H1 (cell line): ENCODE data around the gene RER1. TPM values are rescaled to one million over a fixed set of nuclear protein-coding genes. Genes with fewer than 3 reads are reported as not detected.

ENCODE experiments used
- CTCF ChIA-PET: fragments of 300-600 bp; sonication (Branson Sonifier 250); formaldehyde crosslinking; loops from one replicate; lab custom pipeline; 2021; ENCODE audit not compliant: partially characterized antibody; lab: Charles Lee
- POLR2A ChIA-PET: fragments of 300-600 bp; sonication (Branson Sonifier 250); formaldehyde crosslinking; loops from one replicate; lab custom pipeline; 2021; ENCODE audit warnings: inconsistent platforms; ENCODE audit not compliant: partially characterized antibody; lab: Charles Lee
- DNase-seq, 2 experiments: peaks; one replicate each; pipeline versions ENCODE4 v3.0.0 to v3.0.0-alpha.2; 2010 to 2022; ENCODE audit warnings: low spot score in 2 of 2, low read depth in 1 of 2, mixed read lengths in 1 of 2
- FAIRE-seq: peaks from 2 replicates; lab custom pipeline; 2011; peaks lifted over from hg19 to GRCh38; lab: Jason Lieb, UNC
- H2AFZ ChIP-seq: 2 replicates; pipeline ENCODE4 v1.8.1; 2012; ENCODE audit warnings: low read length, inconsistent platforms
- H2AK5ac ChIP-seq: 2 replicates; pipeline ENCODE4 v1.6.1; 2013; ENCODE audit warnings: low read depth, low read length
- H2BK120ac ChIP-seq: replicated peaks from 2 replicates; pipeline ENCODE3; 2013; ENCODE audit warnings: low read depth, low read length, inconsistent platforms
- H2BK12ac ChIP-seq: 2 replicates; pipeline ENCODE4 v1.6.1; 2013; ENCODE audit warnings: low read depth, low read length
- H2BK15ac ChIP-seq: 2 replicates; pipeline ENCODE4 v1.6.1; 2013; ENCODE audit warnings: low read length
- H2BK20ac ChIP-seq: 2 replicates; pipeline ENCODE4 v1.6.1; 2013; ENCODE audit warnings: low read length
- H2BK5ac ChIP-seq: 2 replicates; pipeline ENCODE4 v1.6.1; 2013; ENCODE audit warnings: low read depth, low read length
- H3K14ac ChIP-seq: 2 replicates; pipeline ENCODE4 v1.6.1; 2013; ENCODE audit warnings: inconsistent platforms; ENCODE audit not compliant: insufficient read length
- H3K18ac ChIP-seq: 2 replicates; pipeline ENCODE4 v1.6.1; 2013; ENCODE audit warnings: low read length; ENCODE audit errors: extremely low read depth
- H3K23ac ChIP-seq: 2 replicates; pipeline ENCODE4 v1.6.1; 2013; ENCODE audit warnings: inconsistent platforms; ENCODE audit not compliant: insufficient read length
- H3K23me2 ChIP-seq: 2 replicates; pipeline ENCODE4 v1.6.1; 2013; ENCODE audit warnings: low read depth, low read length
- H3K27ac ChIP-seq: 2 replicates; pipeline ENCODE4 v1.6.1; 2011; ENCODE audit warnings: low read depth, low read length, inconsistent platforms
- H3K27me3 ChIP-seq, 4 experiments: replicated peaks in 1 of 4; 1 replicate in 1 of 4; 2 replicates in 3 of 4; pipeline versions ENCODE4 v1.6.1 to v1.8.1; 2011 to 2013; ENCODE audit warnings: low read length in 3 of 4, mild to moderate bottlenecking in 3 of 4, inconsistent platforms in 2 of 4, mixed read lengths in 2 of 4, moderate library complexity in 1 of 4; ENCODE audit not compliant: control insufficient read depth in 3 of 4, insufficient read depth in 3 of 4; ENCODE audit errors: extremely low read depth in 1 of 4
- H3K36me3 ChIP-seq, 4 experiments: 2 replicates each; pipeline versions ENCODE4 v1.6.1 to v1.8.1; 2011 to 2013; ENCODE audit warnings: mild to moderate bottlenecking in 4 of 4, low read length in 3 of 4, moderate library complexity in 2 of 4, control low read depth in 1 of 4, inconsistent platforms in 1 of 4; ENCODE audit not compliant: insufficient read depth in 4 of 4, control insufficient read depth in 2 of 4
- H3K4ac ChIP-seq: replicated peaks from 2 replicates; pipeline ENCODE3; 2013; ENCODE audit warnings: low read length, low read depth, mixed read lengths, inconsistent platforms; ENCODE audit not compliant: insufficient read length
- H3K4me1 ChIP-seq, 4 experiments: replicated peaks in 1 of 4; 1 replicate in 1 of 4; 2 replicates in 3 of 4; pipeline versions ENCODE4 v1.6.1 to v1.8.1; 2011 to 2013; ENCODE audit warnings: low read length in 3 of 4, inconsistent platforms in 2 of 4, mixed read lengths in 1 of 4; ENCODE audit not compliant: insufficient read depth in 4 of 4, control insufficient read depth in 3 of 4
- H3K4me2 ChIP-seq, 2 experiments: 2 replicates each; pipeline versions ENCODE4 v1.6.1 to v1.8.1; 2011 to 2013; ENCODE audit warnings: low read depth in 2 of 2, low read length in 2 of 2, control low read depth in 1 of 2, inconsistent platforms in 1 of 2, mild to moderate bottlenecking in 1 of 2; ENCODE audit not compliant: insufficient read depth in 1 of 2
- H3K4me3 ChIP-seq, 4 experiments: fragments of 200-600, 300-600 bp in 1 of 4; sonication (generic), shearing (Covaris generic), sonication (Bioruptor Twin) in 1 of 4; 2 replicates each; pipeline versions ENCODE4 v1.5.1 to v1.8.1; 2011 to 2016; ENCODE audit warnings: low read length in 4 of 4, low read depth in 3 of 4, control low read depth in 2 of 4, inconsistent platforms in 2 of 4, mild to moderate bottlenecking in 2 of 4, mixed read lengths in 1 of 4, moderate library complexity in 1 of 4; ENCODE audit not compliant: insufficient read depth in 2 of 4; ENCODE audit errors: extremely low read depth in 1 of 4
- H3K56ac ChIP-seq: replicated peaks from 2 replicates; pipeline ENCODE3; 2013; ENCODE audit warnings: low read depth, mild to moderate bottlenecking, mixed read lengths, low read length, inconsistent platforms; ENCODE audit not compliant: insufficient read length
- H3K79me1 ChIP-seq: 2 replicates; pipeline ENCODE4 v1.6.1; 2013; ENCODE audit warnings: low read depth, low read length, control low read depth
- H3K79me2 ChIP-seq, 2 experiments: 2 replicates each; pipeline versions ENCODE4 v1.6.1 to v1.8.1; 2012 to 2013; ENCODE audit warnings: low read length in 2 of 2, mild to moderate bottlenecking in 2 of 2, inconsistent platforms in 1 of 2; ENCODE audit not compliant: insufficient read depth in 2 of 2, control insufficient read depth in 1 of 2
- H3K9ac ChIP-seq, 4 experiments: replicated peaks in 1 of 4; 1 replicate in 1 of 4; 2 replicates in 3 of 4; pipeline versions ENCODE4 v1.6.1 to v1.8.1; 2011 to 2013; ENCODE audit warnings: low read depth in 3 of 4, low read length in 3 of 4, control low read depth in 2 of 4, mild to moderate bottlenecking in 2 of 4, moderate library complexity in 2 of 4, inconsistent platforms in 1 of 4; ENCODE audit errors: extremely low read depth in 1 of 4
- H3K9me3 ChIP-seq, 2 experiments: 2 replicates each; pipeline versions ENCODE4 v1.6.1 to v1.8.1; 2012 to 2013; ENCODE audit warnings: mild to moderate bottlenecking in 2 of 2, moderate library complexity in 2 of 2, control low read depth in 1 of 2, inconsistent platforms in 1 of 2, low read depth in 1 of 2, low read length in 1 of 2, mixed read lengths in 1 of 2; ENCODE audit not compliant: insufficient read depth in 2 of 2
- H4K20me1 ChIP-seq, 2 experiments: replicated peaks in 1 of 2; 2 replicates each; pipeline versions ENCODE3 to v1.8.1; 2011 to 2013; ENCODE audit warnings: inconsistent platforms in 2 of 2, low read length in 2 of 2, mild to moderate bottlenecking in 1 of 2; ENCODE audit not compliant: insufficient read depth in 2 of 2, control insufficient read depth in 1 of 2
- H4K5ac ChIP-seq: 2 replicates; pipeline ENCODE4 v1.6.1; 2013; ENCODE audit warnings: low read length, low read depth, mixed read lengths, inconsistent platforms; ENCODE audit not compliant: insufficient read length
- H4K8ac ChIP-seq: 2 replicates; pipeline ENCODE4 v1.8.0; 2013; ENCODE audit warnings: mild to moderate bottlenecking, moderate library complexity, low read length, inconsistent platforms; ENCODE audit not compliant: insufficient read depth; ENCODE audit errors: extremely low read depth
- H4K91ac ChIP-seq: replicated peaks from 2 replicates; pipeline ENCODE3; 2013; ENCODE audit warnings: low read length, mixed read lengths, inconsistent platforms; ENCODE audit not compliant: insufficient read length
- ASH2L ChIP-seq: fragments of 200-600, 300-600 bp; sonication (generic); IDR thresholded peaks from one replicate; pipeline ENCODE4 v1.7.1; 2017; ENCODE audit warnings: low read length
- BCL11A ChIP-seq, 2 experiments: IDR thresholded peaks; one replicate each; pipeline ENCODE4 v1.6.1; 2011; ENCODE audit warnings: low read depth in 2 of 2, low read length in 2 of 2, mild to moderate bottlenecking in 2 of 2
- CHD1 ChIP-seq: IDR thresholded peaks from 2 replicates; pipeline ENCODE4 v1.6.1; 2012; ENCODE audit warnings: low read depth, low read length, improper control_type of control experiment
- KDM1A ChIP-seq: fragments of 200-600, 300-600 bp; sonication (generic); IDR thresholded peaks from 2 replicates; pipeline ENCODE4 v1.7.1; 2016; ENCODE audit warnings: mild to moderate bottlenecking, low read length, borderline replicate concordance
- KDM4A ChIP-seq: IDR thresholded peaks from one replicate; pipeline ENCODE4 v1.7.1; 2012; ENCODE audit warnings: low read depth, mild to moderate bottlenecking, moderate library complexity, low read length, inconsistent platforms; ENCODE audit not compliant: severe bottlenecking
- KDM5A ChIP-seq: fragments of 200-600 bp; IDR thresholded peaks from 2 replicates; pipeline ENCODE4 v1.7.1; 2012; ENCODE audit warnings: mild to moderate bottlenecking, low read length, inconsistent platforms, mixed read lengths
- NRF1 ChIP-seq: IDR thresholded peaks from 2 replicates; pipeline ENCODE4 v1.6.1; 2011; ENCODE audit warnings: mild to moderate bottlenecking, low read depth, low read length, improper control_type of control experiment
- PHF8 ChIP-seq: fragments of 200-600 bp; sonication (generic); conservative IDR thresholded peaks from 2 replicates; pipeline ENCODE4 v1.7.1; 2012; ENCODE audit warnings: low read depth, mild to moderate bottlenecking, inconsistent platforms, low read length, moderate library complexity
- SAP30 ChIP-seq: fragments of 300-600 bp; sonication (generic); IDR thresholded peaks from 2 replicates; pipeline ENCODE4 v1.7.1; 2012; ENCODE audit warnings: low read length, moderate library complexity, mild to moderate bottlenecking, inconsistent platforms; ENCODE audit not compliant: insufficient read depth, insufficient replicate concordance
- YY1 ChIP-seq: IDR thresholded peaks from 2 replicates; pipeline ENCODE4 v1.6.1; 2011; ENCODE audit warnings: low read depth, mild to moderate bottlenecking, low read length
- ZNF274 ChIP-seq: IDR thresholded peaks from 2 replicates; pipeline ENCODE4 v1.7.0; 2012; ENCODE audit warnings: low read length, borderline replicate concordance; ENCODE audit errors: extremely low read depth
- WGBS, 2 experiments: shearing (Covaris generic) in 1 of 2; methylation state at CpG; one replicate each; pipeline versions ENCODE4 v1.1.6 to v1.1.7; 2013 to 2015; ENCODE audit warnings: low lambda C conversion rate in 2 of 2, mixed read lengths in 2 of 2, inconsistent platforms in 1 of 2, low coverage in 1 of 2, missing lambda C conversion rate in 1 of 2; ENCODE audit not compliant: insufficient replicate concordance in 2 of 2, insufficient coverage in 1 of 2, insufficient read length in 1 of 2; ENCODE audit errors: extremely low coverage in 1 of 2, missing lambda C conversion rate in 1 of 2; 5-methylcytosine and 5-hydroxymethylcytosine counted together
- polyA plus RNA-seq, 7 experiments: library from polyadenylated mRNA; depleted of rRNA in 3 of 7; stranded (reverse) in 5 of 7; unstranded in 2 of 7; fragments of >200 nt in 5 of 7; fragments of 200-250 nt in 2 of 7; gene quantifications; 1 replicate in 5 of 7; 2 replicates in 1 of 7; 4 replicates in 1 of 7; pipeline versions ENCODE4 v1.2.1 to v1.2.3, GENCODE V29; 2011 to 2013; ENCODE audit warnings: missing spikeins in 2 of 7, mixed read lengths in 2 of 7
- total RNA-seq: library from RNA; stranded (reverse); fragmentation: NEBNext Ultra II Directional; extraction: Animal tissue kit (Norgen Biotek cat#: 25700); gene quantifications from 2 replicates; pipeline ENCODE4 v1.2.1, GENCODE V29; 2021
- TF ChIP-seq, protein P1 (sequence below): IDR thresholded peaks from 2 replicates; pipeline ENCODE4 v1.6.1; 2011; ENCODE audit warnings: low read depth, mild to moderate bottlenecking, low read length; ENCODE audit not compliant: insufficient read depth
- TF ChIP-seq, protein P2 (sequence below): IDR thresholded peaks from 2 replicates; pipeline ENCODE4 v1.6.1; 2011; ENCODE audit warnings: low read length, improper control_type of control experiment

The RER1 gene
- total and polyA plus RNA-seq, 2 of the 8 experiments (the other 6 are each of a cell fraction or from before 2014, with no cell fraction given) = 102 to 134 TPM

DNA sequence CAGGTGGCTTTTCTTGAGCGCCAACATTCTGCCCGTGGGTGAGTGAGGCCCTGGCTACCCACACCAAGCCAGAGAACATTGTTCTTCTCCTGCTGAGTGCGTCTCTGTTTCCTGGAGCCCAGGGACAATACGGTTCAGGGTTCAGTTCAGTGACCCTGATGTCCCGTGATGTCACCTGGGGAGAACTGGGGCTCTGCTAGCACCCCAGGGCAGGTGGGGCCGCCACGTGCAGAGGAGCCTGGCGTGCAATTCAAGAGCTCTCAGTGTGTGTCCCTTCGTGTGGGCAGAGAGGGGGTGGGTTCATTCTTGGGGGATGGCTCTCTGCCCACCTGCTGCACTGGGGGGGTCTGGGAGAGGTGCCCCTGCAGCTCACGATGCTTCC, 38.9 kb downstream of the RER1 start:
- 95% methylated on average over 10 of the region's 10 CpGs; no CpG with 5 or more reads in 1 of the 2 experiments for WGBS, 2 experiments
- TF ChIP-seq, protein P1, sequence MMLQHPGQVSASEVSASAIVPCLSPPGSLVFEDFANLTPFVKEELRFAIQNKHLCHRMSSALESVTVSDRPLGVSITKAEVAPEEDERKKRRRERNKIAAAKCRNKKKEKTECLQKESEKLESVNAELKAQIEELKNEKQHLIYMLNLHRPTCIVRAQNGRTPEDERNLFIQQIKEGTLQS = no peak
- TF ChIP-seq, protein P2, sequence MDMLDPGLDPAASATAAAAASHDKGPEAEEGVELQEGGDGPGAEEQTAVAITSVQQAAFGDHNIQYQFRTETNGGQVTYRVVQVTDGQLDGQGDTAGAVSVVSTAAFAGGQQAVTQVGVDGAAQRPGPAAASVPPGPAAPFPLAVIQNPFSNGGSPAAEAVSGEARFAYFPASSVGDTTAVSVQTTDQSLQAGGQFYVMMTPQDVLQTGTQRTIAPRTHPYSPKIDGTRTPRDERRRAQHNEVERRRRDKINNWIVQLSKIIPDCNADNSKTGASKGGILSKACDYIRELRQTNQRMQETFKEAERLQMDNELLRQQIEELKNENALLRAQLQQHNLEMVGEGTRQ = no peak
- no peak for TF ChIP-seq NRF1
- no peak for TF ChIP-seq YY1
- TF ChIP-seq SAP30 = no peak
- no peak for TF ChIP-seq PHF8
- no peak for TF ChIP-seq ASH2L
- no peak for TF ChIP-seq KDM4A
- no peak for TF ChIP-seq ZNF274
- TF ChIP-seq KDM1A = no peak
- TF ChIP-seq KDM5A = no peak
- no peak for TF ChIP-seq CHD1
- no peak for TF ChIP-seq BCL11A (IDR thresholded peaks at IDR 0.05; ENCODE audit: low read depth in 2 of 2, low read length in 2 of 2)

More for the DNA sequence above, 38.9 kb downstream of the RER1 start:
- POLR2A ChIA-PET = no interaction called here
- no peak for DNase-seq
- Histone ChIP-seq H3K23ac (no peak overlapping the region), H3K56ac (no peak overlapping the region), H3K4me3 (no peak overlapping the region), H2BK120ac (no peak overlapping the region), H4K5ac (no peak overlapping the region), H3K14ac (no peak overlapping the region), H3K9ac (no peak overlapping the region), H3K9me3 (peaks cover 11 to 27% of the 10 kb centered on the region in 2 experiments; a peak in 3 of 4 replicates), H3K36me3 (no peaks in the 10 kb centered on the region), H3K18ac (no peak overlapping the region), H3K27ac (no peak overlapping the region), H2BK15ac (no peak overlapping the region), H2AK5ac (no peak overlapping the region), H2AFZ (no peak overlapping the region), H3K27me3 (0 out of 7 replicates have a peak, but pooled peaks cover 0 to 2% (median 0%) of the 10 kb centered on the region in 4 experiments), H3K4me2 (no peak overlapping the region), H3K4ac (no peak overlapping the region), H2BK5ac (no peak overlapping the region), H3K23me2 (no peaks in the 10 kb centered on the region), H3K4me1 (no peaks in the 10 kb centered on the region), H4K8ac (no peak overlapping the region), H3K79me1 (no peaks in the 10 kb centered on the region), H2BK12ac (no peak overlapping the region), H4K91ac (peak overlapping the region; percentile 27), H2BK20ac (no peak overlapping the region), H3K79me2 (no peaks in the 10 kb centered on the region), H4K20me1 (peaks cover 0 to 1% of the 10 kb centered on the region in 2 experiments)
- FAIRE-seq = no peak
- CTCF ChIA-PET = interaction anchor here (0.6 to 4.2 kb wide), 21 partner anchors 11 to 1184 kb away, joined by 3 to 48 read pairs (median 4); no protein-coding TSS in a partner anchor
